Peyer's patch (tissue), 4 donors: ENCODE results near the gene ZBTB11.

Experiments
- POLR2A ChIP-seq, 2 donors: fragments of 450-650 bp; IDR thresholded peaks; one replicate each; pipeline ENCODE4 v1.5.1; 2017; ENCODE audit warnings: antibody characterized with exemption in 2 of 2, mild to moderate bottlenecking in 2 of 2, moderate library complexity in 2 of 2
- TF ChIP-seq, protein P1 (sequence below), 6 experiments: fragments of 450-650 bp in 4 of 6; fragments of 200-600 bp in 2 of 6; sonication (generic) in 1 of 6; IDR thresholded peaks; one replicate each; pipeline ENCODE4 v1.5.1; 2017 to 2019; ENCODE audit warnings: antibody characterized with exemption in 6 of 6, mild to moderate bottlenecking in 3 of 6, moderate library complexity in 1 of 6

DNA sequence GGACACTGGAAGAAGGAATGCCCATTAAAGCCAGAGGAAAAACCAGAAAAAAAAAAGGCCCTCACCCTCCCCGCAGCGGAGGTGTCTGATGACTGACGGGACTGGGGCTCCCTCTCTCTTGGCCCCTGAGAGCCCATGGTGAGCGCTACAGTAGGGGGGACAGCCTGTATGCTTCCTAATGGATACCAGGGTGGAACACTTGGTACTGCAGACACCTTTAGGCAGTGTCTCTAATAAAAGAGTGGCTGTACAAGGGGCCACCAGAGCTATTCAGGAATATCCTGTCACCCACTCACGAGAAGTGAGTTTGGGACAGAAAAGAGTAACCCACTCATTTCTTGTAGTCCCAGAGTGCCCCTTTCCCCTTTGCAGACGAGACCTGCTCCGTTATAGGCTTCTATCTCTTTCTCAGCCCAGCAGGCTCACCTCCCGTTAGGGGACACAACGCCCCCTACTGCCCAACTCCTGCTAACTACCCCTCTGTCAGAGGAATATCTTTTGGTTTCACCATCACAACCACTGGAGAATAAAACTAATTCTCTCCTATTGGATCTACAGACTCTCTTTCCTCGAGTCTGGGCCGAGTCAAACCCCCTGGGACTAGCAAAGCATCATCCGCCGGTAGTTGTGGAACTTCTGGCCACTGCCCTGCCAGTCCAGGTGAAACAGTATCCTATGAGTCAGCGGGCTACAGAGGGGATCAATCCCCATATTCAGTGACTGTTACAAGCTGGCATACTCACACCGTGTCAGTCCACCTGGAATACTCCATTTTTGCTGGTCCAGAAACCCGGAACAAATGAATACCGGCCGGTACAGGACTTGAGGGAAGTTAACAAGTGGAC is 40.8 kb downstream of the ZBTB11 start:
- TF ChIP-seq, protein P1, sequence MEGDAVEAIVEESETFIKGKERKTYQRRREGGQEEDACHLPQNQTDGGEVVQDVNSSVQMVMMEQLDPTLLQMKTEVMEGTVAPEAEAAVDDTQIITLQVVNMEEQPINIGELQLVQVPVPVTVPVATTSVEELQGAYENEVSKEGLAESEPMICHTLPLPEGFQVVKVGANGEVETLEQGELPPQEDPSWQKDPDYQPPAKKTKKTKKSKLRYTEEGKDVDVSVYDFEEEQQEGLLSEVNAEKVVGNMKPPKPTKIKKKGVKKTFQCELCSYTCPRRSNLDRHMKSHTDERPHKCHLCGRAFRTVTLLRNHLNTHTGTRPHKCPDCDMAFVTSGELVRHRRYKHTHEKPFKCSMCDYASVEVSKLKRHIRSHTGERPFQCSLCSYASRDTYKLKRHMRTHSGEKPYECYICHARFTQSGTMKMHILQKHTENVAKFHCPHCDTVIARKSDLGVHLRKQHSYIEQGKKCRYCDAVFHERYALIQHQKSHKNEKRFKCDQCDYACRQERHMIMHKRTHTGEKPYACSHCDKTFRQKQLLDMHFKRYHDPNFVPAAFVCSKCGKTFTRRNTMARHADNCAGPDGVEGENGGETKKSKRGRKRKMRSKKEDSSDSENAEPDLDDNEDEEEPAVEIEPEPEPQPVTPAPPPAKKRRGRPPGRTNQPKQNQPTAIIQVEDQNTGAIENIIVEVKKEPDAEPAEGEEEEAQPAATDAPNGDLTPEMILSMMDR (IDR thresholded peaks at IDR 0.05): peak in 4 of 6 experiments; percentile 33 to 48 (median 42)
- no peak for TF ChIP-seq POLR2A (IDR thresholded peaks at IDR 0.05)
